HepG2 (cell line): Measurements from ENCODE around the gene GAGE12F. TPM values are rescaled to one million over a fixed set of nuclear protein-coding genes. Genes with fewer than 3 reads are reported as not detected.

Experiments
- FOXA3 ChIP-seq: IDR thresholded peaks from 2 replicates; pipeline ENCODE4 v1.6.1; 2016; ENCODE audit warnings: missing genetic modification reagents, missing compliant biosample characterization
- FOXK2 ChIP-seq: fragments of 450-650 bp; IDR thresholded peaks from 2 replicates; pipeline ENCODE4 v1.6.1; 2016
- GZF1 ChIP-seq: sonication (generic); formaldehyde crosslinking; IDR thresholded peaks from 2 replicates; pipeline ENCODE4 v1.5.1; 2020; ENCODE audit warnings: mild to moderate bottlenecking, missing genetic modification reagents
- KDM5B ChIP-seq: sonication (generic); formaldehyde crosslinking; IDR thresholded peaks from 2 replicates; pipeline ENCODE4 v1.4.0; 2020; ENCODE audit warnings: missing genetic modification reagents, mild to moderate bottlenecking, borderline replicate concordance
- PHF21A ChIP-seq: sonication (generic); formaldehyde crosslinking; IDR thresholded peaks from 2 replicates; pipeline ENCODE4 v1.5.0; 2020; ENCODE audit warnings: mild to moderate bottlenecking, missing genetic modification reagents
- SOX13 ChIP-seq, 3 experiments: fragments of 450-650 bp in 1 of 3; sonication (generic) in 1 of 3; formaldehyde crosslinking in 1 of 3; IDR thresholded peaks in 2 of 3; conservative IDR thresholded peaks in 1 of 3; 2 replicates each; pipeline versions ENCODE4 v1.5.0 to v1.6.1; 2016 to 2020; ENCODE audit warnings: antibody characterized with exemption in 1 of 3, mild to moderate bottlenecking in 1 of 3, missing compliant biosample characterization in 1 of 3, missing genetic modification reagents in 1 of 3, moderate library complexity in 1 of 3
- SPEN ChIP-seq: sonication (generic); formaldehyde crosslinking; IDR thresholded peaks from 2 replicates; pipeline ENCODE4 v1.5.1; 2020; ENCODE audit warnings: low read depth, mild to moderate bottlenecking, missing genetic modification reagents
- STAG1 ChIP-seq: sonication (generic); formaldehyde crosslinking; IDR thresholded peaks from 2 replicates; pipeline ENCODE4 v1.4.0; 2020; ENCODE audit warnings: missing genetic modification reagents
- STAT5B ChIP-seq: sonication (generic); formaldehyde crosslinking; IDR thresholded peaks from 2 replicates; pipeline ENCODE4 v1.4.0; 2020; ENCODE audit warnings: missing genetic modification reagents
- ZBTB3 ChIP-seq: sonication (generic); formaldehyde crosslinking; IDR thresholded peaks from 2 replicates; pipeline ENCODE4 v1.4.0; 2020; ENCODE audit warnings: low read depth, mild to moderate bottlenecking, moderate library complexity, missing genetic modification reagents, borderline replicate concordance
- ZIK1 ChIP-seq: sonication (generic); formaldehyde crosslinking; IDR thresholded peaks from 2 replicates; pipeline ENCODE4 v1.5.0; 2020; ENCODE audit warnings: mild to moderate bottlenecking, low read depth, missing genetic modification reagents, borderline replicate concordance
- ZNF160 ChIP-seq: sonication (generic); formaldehyde crosslinking; IDR thresholded peaks from 2 replicates; pipeline ENCODE4 v1.8.0; 2022; ENCODE audit warnings: mild to moderate bottlenecking, inconsistent platforms, missing genetic modification reagents
- ZNF224 ChIP-seq: sonication (generic); formaldehyde crosslinking; IDR thresholded peaks from 2 replicates; pipeline ENCODE4 v1.5.0; 2020; ENCODE audit warnings: mild to moderate bottlenecking, missing genetic modification reagents
- ZNF672 ChIP-seq: sonication (generic); formaldehyde crosslinking; IDR thresholded peaks from 2 replicates; pipeline ENCODE4 v1.8.1; 2022; ENCODE audit warnings: missing genetic modification reagents
- ZNF737 ChIP-seq: sonication (generic); formaldehyde crosslinking; IDR thresholded peaks from 2 replicates; pipeline ENCODE4 v1.5.0; 2020; ENCODE audit warnings: missing genetic modification reagents, mild to moderate bottlenecking, borderline replicate concordance
- ZSCAN30 ChIP-seq: sonication (generic); formaldehyde crosslinking; IDR thresholded peaks from 2 replicates; pipeline ENCODE4 v1.5.0; 2020; ENCODE audit warnings: mild to moderate bottlenecking, missing genetic modification reagents
- polyA plus RNA-seq, 8 experiments: library from polyadenylated mRNA; depleted of rRNA in 3 of 8; stranded (reverse) in 7 of 8; unstranded in 1 of 8; fragments of >200 nt; fragmentation: Illumina TruSeq in 4 of 8; extraction: Trizol in 4 of 8; gene quantifications; 2 replicates each; pipeline versions ENCODE4 v1.2.1 to v1.2.3, GENCODE V29; 2011 to 2016; ENCODE audit warnings: low read depth in 4 of 8, missing spikeins in 1 of 8, mixed read lengths in 1 of 8; ENCODE audit not compliant: insufficient read depth in 1 of 8
- total RNA-seq, 5 experiments: library from RNA; depleted of rRNA; stranded (reverse); fragments of >200 nt; fragmentation: Illumina TruSeq; extraction: Trizol; gene quantifications; 2 replicates each; pipeline ENCODE4 v1.2.3, GENCODE V29; 2016; ENCODE audit warnings: low read depth in 1 of 5
- TF ChIP-seq, protein P1 (sequence below): sonication (generic); formaldehyde crosslinking; IDR thresholded peaks from 2 replicates; pipeline ENCODE4 v1.8.0; 2022; ENCODE audit warnings: mild to moderate bottlenecking, missing genetic modification reagents, moderate library complexity
- TF ChIP-seq, protein P2 (sequence below), 2 experiments: IDR thresholded peaks; 2 replicates each; pipeline ENCODE4 v1.6.1; 2011 to 2012; ENCODE audit warnings: low read length in 2 of 2, borderline replicate concordance in 1 of 2, low read depth in 1 of 2, mild to moderate bottlenecking in 1 of 2, moderate library complexity in 1 of 2
- TF ChIP-seq, protein P3 (sequence below): sonication (generic); formaldehyde crosslinking; IDR thresholded peaks from 2 replicates; pipeline ENCODE4 v1.8.1; 2022; ENCODE audit warnings: low read depth, mild to moderate bottlenecking, missing genetic modification reagents
- TF ChIP-seq, protein P4 (sequence below): sonication (generic); formaldehyde crosslinking; conservative IDR thresholded peaks from 2 replicates; pipeline ENCODE4 v1.8.0; 2022; ENCODE audit warnings: mild to moderate bottlenecking, moderate library complexity, missing genetic modification reagents

GAGE12F gene
- total and polyA plus RNA-seq, 2 of the 13 experiments (the other 11 are each of a cell fraction or from before 2014, with no cell fraction given): not detected

DNA sequence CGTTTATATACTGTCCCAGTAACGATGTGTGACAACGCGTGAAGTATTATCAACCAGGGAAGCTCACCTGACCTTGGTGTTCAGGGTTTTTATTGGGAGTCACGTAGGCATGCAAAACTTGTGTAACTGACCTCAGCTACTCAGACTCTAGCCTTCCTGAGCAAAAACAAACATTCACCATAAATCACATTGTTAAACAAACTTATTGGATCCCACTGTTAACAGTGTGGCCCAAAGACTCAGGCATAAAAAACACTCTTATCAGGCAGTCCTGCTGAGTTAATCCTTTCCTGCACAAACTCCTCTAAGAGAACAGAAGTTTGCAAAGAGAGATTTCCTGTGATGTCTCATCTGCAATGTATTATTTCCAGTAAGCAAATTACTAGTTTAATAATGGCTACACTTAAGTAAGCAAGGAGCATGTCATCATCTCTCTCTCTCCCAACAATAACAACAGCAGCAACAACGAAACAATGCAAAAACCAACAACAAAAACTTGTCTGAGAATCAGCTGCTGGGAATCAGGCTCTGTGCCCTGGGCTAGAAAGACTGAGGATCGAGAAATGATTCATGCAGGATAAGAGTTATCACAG, 50.2 kb downstream of the GAGE12F start (continued):
- 0 out of 2 replicates have a peak, but pooled peaks have one; percentile 2 for TF ChIP-seq FOXA3 (CRISPR knock-in tag)
- no peak for TF ChIP-seq ZNF737 (CRISPR knock-in tag)
- TF ChIP-seq, protein P1, sequence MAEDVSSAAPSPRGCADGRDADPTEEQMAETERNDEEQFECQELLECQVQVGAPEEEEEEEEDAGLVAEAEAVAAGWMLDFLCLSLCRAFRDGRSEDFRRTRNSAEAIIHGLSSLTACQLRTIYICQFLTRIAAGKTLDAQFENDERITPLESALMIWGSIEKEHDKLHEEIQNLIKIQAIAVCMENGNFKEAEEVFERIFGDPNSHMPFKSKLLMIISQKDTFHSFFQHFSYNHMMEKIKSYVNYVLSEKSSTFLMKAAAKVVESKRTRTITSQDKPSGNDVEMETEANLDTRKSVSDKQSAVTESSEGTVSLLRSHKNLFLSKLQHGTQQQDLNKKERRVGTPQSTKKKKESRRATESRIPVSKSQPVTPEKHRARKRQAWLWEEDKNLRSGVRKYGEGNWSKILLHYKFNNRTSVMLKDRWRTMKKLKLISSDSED (CRISPR knock-in tag): no peak
- peak; percentile 56 for TF ChIP-seq SOX13 (IDR thresholded peaks at IDR 0.05)
- TF ChIP-seq SOX13 (CRISPR knock-in tag; conservative IDR thresholded peaks at IDR 0.05 in 1 of 2, IDR thresholded peaks at IDR 0.05 in 1 of 2): peak in 1 of 2 experiments; percentile 68; a peak in 1 of 4 replicates
- TF ChIP-seq, protein P2, sequence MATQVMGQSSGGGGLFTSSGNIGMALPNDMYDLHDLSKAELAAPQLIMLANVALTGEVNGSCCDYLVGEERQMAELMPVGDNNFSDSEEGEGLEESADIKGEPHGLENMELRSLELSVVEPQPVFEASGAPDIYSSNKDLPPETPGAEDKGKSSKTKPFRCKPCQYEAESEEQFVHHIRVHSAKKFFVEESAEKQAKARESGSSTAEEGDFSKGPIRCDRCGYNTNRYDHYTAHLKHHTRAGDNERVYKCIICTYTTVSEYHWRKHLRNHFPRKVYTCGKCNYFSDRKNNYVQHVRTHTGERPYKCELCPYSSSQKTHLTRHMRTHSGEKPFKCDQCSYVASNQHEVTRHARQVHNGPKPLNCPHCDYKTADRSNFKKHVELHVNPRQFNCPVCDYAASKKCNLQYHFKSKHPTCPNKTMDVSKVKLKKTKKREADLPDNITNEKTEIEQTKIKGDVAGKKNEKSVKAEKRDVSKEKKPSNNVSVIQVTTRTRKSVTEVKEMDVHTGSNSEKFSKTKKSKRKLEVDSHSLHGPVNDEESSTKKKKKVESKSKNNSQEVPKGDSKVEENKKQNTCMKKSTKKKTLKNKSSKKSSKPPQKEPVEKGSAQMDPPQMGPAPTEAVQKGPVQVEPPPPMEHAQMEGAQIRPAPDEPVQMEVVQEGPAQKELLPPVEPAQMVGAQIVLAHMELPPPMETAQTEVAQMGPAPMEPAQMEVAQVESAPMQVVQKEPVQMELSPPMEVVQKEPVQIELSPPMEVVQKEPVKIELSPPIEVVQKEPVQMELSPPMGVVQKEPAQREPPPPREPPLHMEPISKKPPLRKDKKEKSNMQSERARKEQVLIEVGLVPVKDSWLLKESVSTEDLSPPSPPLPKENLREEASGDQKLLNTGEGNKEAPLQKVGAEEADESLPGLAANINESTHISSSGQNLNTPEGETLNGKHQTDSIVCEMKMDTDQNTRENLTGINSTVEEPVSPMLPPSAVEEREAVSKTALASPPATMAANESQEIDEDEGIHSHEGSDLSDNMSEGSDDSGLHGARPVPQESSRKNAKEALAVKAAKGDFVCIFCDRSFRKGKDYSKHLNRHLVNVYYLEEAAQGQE (IDR thresholded peaks at IDR 0.05; ENCODE audit: borderline replicate concordance in 1 of 2, low read depth in 1 of 2, low read length in 2 of 2): no peak
- TF ChIP-seq STAG1 (CRISPR knock-in tag): no peak
- TF ChIP-seq, protein P3, sequence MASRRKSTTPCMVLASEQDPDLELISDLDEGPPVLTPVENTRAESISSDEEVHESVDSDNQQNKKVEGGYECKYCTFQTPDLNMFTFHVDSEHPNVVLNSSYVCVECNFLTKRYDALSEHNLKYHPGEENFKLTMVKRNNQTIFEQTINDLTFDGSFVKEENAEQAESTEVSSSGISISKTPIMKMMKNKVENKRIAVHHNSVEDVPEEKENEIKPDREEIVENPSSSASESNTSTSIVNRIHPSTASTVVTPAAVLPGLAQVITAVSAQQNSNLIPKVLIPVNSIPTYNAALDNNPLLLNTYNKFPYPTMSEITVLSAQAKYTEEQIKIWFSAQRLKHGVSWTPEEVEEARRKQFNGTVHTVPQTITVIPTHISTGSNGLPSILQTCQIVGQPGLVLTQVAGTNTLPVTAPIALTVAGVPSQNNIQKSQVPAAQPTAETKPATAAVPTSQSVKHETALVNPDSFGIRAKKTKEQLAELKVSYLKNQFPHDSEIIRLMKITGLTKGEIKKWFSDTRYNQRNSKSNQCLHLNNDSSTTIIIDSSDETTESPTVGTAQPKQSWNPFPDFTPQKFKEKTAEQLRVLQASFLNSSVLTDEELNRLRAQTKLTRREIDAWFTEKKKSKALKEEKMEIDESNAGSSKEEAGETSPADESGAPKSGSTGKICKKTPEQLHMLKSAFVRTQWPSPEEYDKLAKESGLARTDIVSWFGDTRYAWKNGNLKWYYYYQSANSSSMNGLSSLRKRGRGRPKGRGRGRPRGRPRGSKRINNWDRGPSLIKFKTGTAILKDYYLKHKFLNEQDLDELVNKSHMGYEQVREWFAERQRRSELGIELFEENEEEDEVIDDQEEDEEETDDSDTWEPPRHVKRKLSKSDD: no peak
- TF ChIP-seq ZBTB3 (CRISPR knock-in tag): no peak
- TF ChIP-seq ZNF672 (CRISPR knock-in tag): no peak
- no peak for TF ChIP-seq ZNF160 (CRISPR knock-in tag)
- no peak for TF ChIP-seq ZIK1 (CRISPR knock-in tag)
- TF ChIP-seq FOXK2: no peak
- TF ChIP-seq, protein P4, sequence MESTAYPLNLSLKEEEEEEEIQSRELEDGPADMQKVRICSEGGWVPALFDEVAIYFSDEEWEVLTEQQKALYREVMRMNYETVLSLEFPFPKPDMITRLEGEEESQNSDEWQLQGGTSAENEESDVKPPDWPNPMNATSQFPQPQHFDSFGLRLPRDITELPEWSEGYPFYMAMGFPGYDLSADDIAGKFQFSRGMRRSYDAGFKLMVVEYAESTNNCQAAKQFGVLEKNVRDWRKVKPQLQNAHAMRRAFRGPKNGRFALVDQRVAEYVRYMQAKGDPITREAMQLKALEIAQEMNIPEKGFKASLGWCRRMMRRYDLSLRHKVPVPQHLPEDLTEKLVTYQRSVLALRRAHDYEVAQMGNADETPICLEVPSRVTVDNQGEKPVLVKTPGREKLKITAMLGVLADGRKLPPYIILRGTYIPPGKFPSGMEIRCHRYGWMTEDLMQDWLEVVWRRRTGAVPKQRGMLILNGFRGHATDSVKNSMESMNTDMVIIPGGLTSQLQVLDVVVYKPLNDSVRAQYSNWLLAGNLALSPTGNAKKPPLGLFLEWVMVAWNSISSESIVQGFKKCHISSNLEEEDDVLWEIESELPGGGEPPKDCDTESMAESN (CRISPR knock-in tag): no peak
- no peak for TF ChIP-seq ZNF224 (CRISPR knock-in tag)
- TF ChIP-seq PHF21A (CRISPR knock-in tag): peak; percentile 45; the same call in 1 of the 2 replicates
- no peak for TF ChIP-seq ZSCAN30 (CRISPR knock-in tag)
- TF ChIP-seq KDM5B (CRISPR knock-in tag): no peak
- peak; percentile 33; the same call in 1 of the 2 replicates for TF ChIP-seq SPEN
- no peak for TF ChIP-seq STAT5B (CRISPR knock-in tag)
- TF ChIP-seq GZF1: no peak
